BE2C (cell line): ENCODE measurements around the gene KCNQ2.

Experiments used
- DNase-seq: peaks from one replicate; pipeline ENCODE4 v3.0.0-alpha.2; 2020
- H3K27me3 ChIP-seq: fragments of 250-450 bp; sonication (Bioruptor Pico); 2 replicates; pipeline ENCODE4 v1.5.1; 2020; ENCODE audit warnings: mild to moderate bottlenecking
- H3K36me3 ChIP-seq: fragments of 250-450 bp; sonication (Bioruptor Pico); 2 replicates; pipeline ENCODE4 v1.5.1; 2020; ENCODE audit warnings: mild to moderate bottlenecking
- H3K4me1 ChIP-seq: fragments of 250-450 bp; sonication (Bioruptor Pico); 2 replicates; pipeline ENCODE4 v1.5.1; 2020
- H3K4me3 ChIP-seq: 2 replicates; pipeline ENCODE4 v1.5.1; 2011; ENCODE audit warnings: low read depth, low read length
- H3K9me3 ChIP-seq: fragments of 250-450 bp; sonication (Bioruptor Pico); 2 replicates; pipeline ENCODE4 v1.5.1; 2020
- TF ChIP-seq, protein P1 (sequence below): IDR thresholded peaks from 2 replicates; pipeline ENCODE4 v1.5.1; 2012; ENCODE audit warnings: mild to moderate bottlenecking, low read depth, low read length

The KCNQ2 gene

DNA sequence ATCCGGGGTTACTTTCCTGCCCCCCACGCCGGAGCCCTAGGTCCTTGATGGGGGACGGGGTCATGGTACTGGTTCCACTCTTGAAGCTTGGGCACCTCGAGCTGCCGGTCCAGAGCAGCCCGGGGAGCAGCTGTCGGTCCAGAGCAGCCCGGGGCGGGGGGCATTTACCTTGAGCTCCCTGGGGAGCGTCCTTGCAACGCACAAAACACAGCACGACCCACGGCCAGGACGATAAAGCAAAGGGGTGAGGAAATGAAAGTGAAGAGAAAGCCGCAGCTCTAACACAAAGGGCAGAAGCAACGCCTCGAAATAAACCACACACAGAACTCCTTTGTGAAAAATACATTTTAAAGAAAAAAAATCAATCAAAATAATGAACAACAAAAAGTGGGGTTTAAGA is 39.1 kb downstream of the KCNQ2 start:
- Histone ChIP-seq H3K27me3 (no peaks in the 10 kb centered on the region), H3K36me3 (no peaks in the 10 kb centered on the region), H3K4me3 (no peak overlapping the region), H3K9me3 (no peaks in the 10 kb centered on the region), H3K4me1 (no peaks in the 10 kb centered on the region)
- no peak for DNase-seq
- TF ChIP-seq, protein P1, sequence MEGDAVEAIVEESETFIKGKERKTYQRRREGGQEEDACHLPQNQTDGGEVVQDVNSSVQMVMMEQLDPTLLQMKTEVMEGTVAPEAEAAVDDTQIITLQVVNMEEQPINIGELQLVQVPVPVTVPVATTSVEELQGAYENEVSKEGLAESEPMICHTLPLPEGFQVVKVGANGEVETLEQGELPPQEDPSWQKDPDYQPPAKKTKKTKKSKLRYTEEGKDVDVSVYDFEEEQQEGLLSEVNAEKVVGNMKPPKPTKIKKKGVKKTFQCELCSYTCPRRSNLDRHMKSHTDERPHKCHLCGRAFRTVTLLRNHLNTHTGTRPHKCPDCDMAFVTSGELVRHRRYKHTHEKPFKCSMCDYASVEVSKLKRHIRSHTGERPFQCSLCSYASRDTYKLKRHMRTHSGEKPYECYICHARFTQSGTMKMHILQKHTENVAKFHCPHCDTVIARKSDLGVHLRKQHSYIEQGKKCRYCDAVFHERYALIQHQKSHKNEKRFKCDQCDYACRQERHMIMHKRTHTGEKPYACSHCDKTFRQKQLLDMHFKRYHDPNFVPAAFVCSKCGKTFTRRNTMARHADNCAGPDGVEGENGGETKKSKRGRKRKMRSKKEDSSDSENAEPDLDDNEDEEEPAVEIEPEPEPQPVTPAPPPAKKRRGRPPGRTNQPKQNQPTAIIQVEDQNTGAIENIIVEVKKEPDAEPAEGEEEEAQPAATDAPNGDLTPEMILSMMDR = no peak

DNA sequence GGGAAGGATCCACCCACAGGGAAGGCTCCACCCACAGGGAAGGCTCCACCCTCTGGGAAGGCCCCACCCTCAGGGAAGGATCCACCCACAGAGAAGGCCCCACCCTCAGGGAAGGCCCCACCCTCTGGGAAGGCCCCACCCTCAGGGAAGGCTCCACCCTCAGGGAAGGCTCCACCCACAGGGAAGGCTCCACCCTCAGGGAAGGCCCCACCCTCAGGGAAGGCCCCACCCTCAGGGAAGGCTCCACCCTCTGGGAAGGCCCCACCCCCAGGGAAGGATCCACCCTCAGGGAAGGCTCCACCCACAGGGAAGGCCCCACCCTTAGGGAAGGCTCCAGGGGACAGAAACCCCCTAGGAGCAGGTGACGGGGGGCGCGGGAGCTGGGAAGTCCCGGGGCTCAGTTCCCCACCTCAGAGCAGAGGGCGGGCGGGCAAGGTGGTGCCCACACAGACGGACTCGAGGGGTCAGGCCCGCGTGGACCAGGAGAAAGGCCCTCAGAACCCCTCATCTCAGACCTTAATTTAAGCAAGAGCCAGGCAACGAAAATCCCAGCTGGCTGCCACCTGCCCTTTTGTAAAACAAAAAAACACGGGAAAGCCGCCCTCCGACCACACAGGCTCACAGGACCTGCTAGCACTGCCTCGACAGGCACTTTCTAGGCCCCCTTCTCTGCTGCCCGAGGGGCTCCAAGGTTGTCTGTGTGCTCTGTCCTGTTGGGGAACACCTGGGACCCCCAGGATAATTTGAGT is 39.7 kb downstream of the KCNQ2 start:
- peak; percentile 58 for DNase-seq

DNA sequence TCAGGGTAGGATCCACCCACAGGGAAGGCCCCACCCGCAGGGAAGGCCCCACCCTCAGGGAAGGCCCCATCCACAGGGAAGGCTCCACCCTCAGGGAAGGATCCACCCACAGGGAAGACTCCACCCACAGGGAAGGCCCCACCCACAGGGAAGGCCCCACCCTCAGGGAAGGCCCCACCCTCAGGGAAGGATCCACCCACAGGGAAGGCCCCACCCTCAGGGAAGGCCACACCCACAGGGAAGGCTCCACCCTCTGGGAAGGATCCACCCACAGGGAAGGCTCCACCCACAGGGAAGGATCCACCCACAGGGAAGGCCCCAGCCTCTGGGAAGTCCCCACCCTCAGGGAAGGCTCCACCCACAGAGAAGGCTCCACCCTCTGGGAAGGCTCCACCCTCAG is 40.5 kb downstream of the KCNQ2 start:
- TF ChIP-seq, protein P1 = no peak
- DNase-seq = peak; percentile 55
- no peaks in the 10 kb centered on the region for H3K9me3 ChIP-seq

More for the DNA sequence above, 39.7 kb downstream of the KCNQ2 start:
- TF ChIP-seq, protein P1 = no peak
- no peaks in the 10 kb centered on the region for H3K27me3 ChIP-seq
- H3K36me3 ChIP-seq = no peaks in the 10 kb centered on the region
- H3K4me1 ChIP-seq = no peaks in the 10 kb centered on the region
- H3K4me3 ChIP-seq = no peak overlapping the region
- H3K9me3 ChIP-seq = no peaks in the 10 kb centered on the region

DNA sequence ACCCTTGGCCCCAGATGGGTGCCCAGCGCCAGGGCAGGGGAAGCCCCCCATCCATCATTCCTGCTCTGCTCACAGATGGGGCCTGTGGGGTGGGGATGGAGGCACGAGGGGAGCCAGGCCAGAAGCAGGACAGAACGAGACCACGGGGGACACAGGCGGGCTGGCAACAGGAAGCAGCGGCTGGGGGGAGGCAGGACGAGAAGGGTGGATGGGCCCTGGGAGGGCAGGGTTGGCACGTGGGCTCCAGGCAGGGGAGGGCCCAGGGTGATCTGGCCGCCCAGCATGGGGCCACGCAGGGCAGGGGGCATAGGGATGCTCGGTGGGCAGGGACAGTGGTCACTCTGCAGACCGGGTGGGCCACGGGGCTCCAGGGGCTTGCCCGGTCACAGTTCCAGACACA is 41.6 kb downstream of the KCNQ2 start:
- no peaks in the 10 kb centered on the region for H3K4me1 ChIP-seq
- no peaks in the 10 kb centered on the region for H3K36me3 ChIP-seq
- TF ChIP-seq, protein P1 = no peak
- no peaks in the 10 kb centered on the region for H3K27me3 ChIP-seq
- no peaks in the 10 kb centered on the region for H3K9me3 ChIP-seq
- H3K4me3 ChIP-seq = no peak overlapping the region
- DNase-seq = no peak

More for the DNA sequence above, 40.5 kb downstream of the KCNQ2 start:
- Histone ChIP-seq H3K4me3 (no peak overlapping the region), H3K27me3 (no peaks in the 10 kb centered on the region), H3K4me1 (no peaks in the 10 kb centered on the region), H3K36me3 (no peaks in the 10 kb centered on the region)

DNA sequence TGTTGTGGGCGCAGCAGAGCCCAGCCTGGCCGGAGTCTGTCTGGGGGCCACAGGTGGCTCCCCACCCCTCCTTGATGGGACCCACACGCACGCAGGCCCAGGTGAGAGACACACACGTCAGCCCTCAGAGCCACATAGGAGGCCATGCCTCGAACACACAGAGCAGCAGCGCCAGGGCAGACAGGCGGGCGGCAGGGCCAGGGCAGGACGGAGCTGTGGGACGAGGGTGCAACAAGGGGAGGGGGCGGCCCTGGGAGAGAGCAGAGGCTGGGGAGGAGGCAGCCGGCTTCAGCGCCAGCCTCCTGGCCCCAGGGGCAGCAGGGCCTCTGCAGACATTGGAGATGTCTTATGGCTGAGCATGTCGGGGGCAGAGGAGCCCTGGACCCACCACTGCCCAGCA is 42.5 kb downstream of the KCNQ2 start:
- no peaks in the 10 kb centered on the region for H3K4me1 ChIP-seq
- no peak for DNase-seq
- no peaks in the 10 kb centered on the region for H3K9me3 ChIP-seq
- H3K27me3 ChIP-seq = no peaks in the 10 kb centered on the region
- no peaks in the 10 kb centered on the region for H3K36me3 ChIP-seq
- H3K4me3 ChIP-seq = no peak overlapping the region
- TF ChIP-seq, protein P1 = no peak

DNA sequence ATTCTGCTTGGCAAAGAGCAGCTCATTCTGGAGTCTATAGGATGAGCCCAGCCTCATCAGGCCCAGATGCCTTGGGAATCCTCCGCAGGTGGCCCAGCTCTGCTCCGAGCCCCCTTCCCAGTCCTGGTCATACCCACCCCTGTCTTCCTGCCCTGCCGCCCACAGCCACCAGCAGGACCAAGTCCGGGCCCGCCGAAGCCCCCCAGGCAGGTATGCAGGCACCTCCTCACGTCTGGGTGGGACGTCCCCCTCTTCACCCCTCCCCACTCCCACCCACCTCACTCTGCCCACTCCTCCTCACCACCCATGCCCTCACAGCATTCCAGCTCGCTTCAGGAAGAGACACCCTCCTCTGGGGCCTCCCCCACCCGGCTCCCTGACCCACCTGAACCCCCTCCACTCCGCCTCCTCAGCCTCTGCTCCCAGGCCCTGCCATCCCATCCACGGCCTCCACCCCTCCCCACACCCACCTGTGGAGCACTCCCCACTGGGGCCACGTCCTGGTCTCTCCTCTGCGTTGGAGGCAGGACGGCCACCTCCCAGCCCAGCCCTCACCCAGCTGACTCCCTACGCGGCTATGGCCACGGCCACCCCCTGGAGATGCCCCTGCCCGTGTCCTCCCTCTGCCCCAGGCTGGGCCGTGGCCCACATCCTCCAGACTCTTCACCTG is 43.4 kb downstream of the KCNQ2 start:
- Histone ChIP-seq H3K4me1 (no peaks in the 10 kb centered on the region), H3K4me3 (no peak overlapping the region), H3K27me3 (no peaks in the 10 kb centered on the region), H3K36me3 (no peaks in the 10 kb centered on the region), H3K9me3 (no peaks in the 10 kb centered on the region)
- TF ChIP-seq, protein P1 = no peak
- DNase-seq = no peak
